Adrenal gland (tissue), 5 donors: ENCODE measurements around the gene LAMC3.

Experiments
- POLR2A ChIP-seq, 2 donors: fragments of 450-650 bp; IDR thresholded peaks; one replicate each; pipeline ENCODE4 v1.6.1; 2017; ENCODE audit warnings: antibody characterized with exemption in 2 of 2, mild to moderate bottlenecking in 2 of 2, moderate library complexity in 1 of 2
- TF ChIP-seq, protein P1 (sequence below), 6 experiments: fragments of 450-650 bp in 4 of 6; fragments of 200-600 bp in 2 of 6; sonication (generic) in 1 of 6; IDR thresholded peaks; 1 replicate in 5 of 6; 2 replicates in 1 of 6; pipeline versions ENCODE4 v1.5.1 to v1.8.0; 2016 to 2021; ENCODE audit warnings: antibody characterized with exemption in 6 of 6, mild to moderate bottlenecking in 2 of 6, moderate library complexity in 1 of 6
- donor health status: DM: no; HTN: no; CAD: no.

DNA sequence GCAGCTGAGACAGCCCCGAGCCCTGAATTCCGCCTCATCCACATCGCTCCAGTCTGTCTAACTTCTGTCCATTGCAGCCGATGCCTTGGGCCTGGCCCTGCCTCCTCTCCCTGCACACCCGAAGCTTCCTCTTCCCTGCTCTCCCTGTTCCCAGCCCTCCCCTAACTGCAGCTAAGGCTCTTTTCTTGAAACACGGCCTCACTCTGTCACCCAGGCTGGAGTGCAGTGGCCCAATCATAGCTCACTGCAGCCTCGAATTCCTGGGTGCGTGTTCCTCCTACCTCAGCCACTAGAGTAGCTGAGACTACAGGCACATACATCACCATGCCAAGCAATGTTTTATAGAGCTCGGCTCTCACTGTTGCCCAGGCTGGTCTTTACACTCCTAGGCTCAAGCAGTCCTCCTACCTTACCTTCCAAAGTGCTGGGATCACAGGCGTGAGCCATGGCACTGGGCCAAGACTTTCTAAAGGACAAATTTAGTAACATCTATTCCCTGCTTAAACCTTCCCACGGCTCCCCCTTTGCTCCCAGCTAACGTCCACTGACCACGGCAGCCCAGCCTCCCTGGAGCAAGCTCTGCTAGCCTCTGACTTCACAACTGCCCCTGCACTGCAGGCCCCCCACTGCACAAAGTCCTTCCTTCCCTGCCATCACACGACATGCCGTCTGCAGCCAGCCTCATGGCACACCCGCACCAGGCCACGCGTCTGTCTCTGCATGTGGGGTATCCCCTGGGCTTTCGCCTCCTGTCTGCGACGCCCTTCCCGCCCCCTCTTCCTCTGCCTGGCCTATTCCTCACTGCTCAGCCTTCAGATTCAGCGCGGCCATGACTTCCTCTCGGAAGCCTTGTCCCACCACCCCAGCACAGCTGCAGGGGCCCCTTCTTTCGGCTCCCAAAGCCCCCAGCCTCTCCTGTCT, 28.6 kb downstream of the LAMC3 start:
- TF ChIP-seq, protein P1, sequence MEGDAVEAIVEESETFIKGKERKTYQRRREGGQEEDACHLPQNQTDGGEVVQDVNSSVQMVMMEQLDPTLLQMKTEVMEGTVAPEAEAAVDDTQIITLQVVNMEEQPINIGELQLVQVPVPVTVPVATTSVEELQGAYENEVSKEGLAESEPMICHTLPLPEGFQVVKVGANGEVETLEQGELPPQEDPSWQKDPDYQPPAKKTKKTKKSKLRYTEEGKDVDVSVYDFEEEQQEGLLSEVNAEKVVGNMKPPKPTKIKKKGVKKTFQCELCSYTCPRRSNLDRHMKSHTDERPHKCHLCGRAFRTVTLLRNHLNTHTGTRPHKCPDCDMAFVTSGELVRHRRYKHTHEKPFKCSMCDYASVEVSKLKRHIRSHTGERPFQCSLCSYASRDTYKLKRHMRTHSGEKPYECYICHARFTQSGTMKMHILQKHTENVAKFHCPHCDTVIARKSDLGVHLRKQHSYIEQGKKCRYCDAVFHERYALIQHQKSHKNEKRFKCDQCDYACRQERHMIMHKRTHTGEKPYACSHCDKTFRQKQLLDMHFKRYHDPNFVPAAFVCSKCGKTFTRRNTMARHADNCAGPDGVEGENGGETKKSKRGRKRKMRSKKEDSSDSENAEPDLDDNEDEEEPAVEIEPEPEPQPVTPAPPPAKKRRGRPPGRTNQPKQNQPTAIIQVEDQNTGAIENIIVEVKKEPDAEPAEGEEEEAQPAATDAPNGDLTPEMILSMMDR (IDR thresholded peaks at IDR 0.05), result no peak
- no peak for TF ChIP-seq POLR2A (IDR thresholded peaks at IDR 0.05)
